PC-3 (cell line): ENCODE results near the gene TEX11.

Experiments
- CTCF ChIP-seq: fragments of 300-600 bp; sonication (generic); conservative IDR thresholded peaks from 2 replicates; pipeline ENCODE4 v1.5.1; 2017; ENCODE audit warnings: antibody characterized with exemption, low read depth, mild to moderate bottlenecking, low read length
- EZH2 ChIP-seq: fragments of 300-600 bp; sonication (generic); IDR thresholded peaks from one replicate; pipeline ENCODE4 v1.6.1; 2017; ENCODE audit warnings: antibody characterized with exemption, mild to moderate bottlenecking, low read length; ENCODE audit not compliant: unreplicated experiment
- EZH2phosphoT487 ChIP-seq: fragments of 300-600 bp; sonication (generic); IDR thresholded peaks from 2 replicates; pipeline ENCODE4 v1.6.1; 2018; ENCODE audit warnings: mild to moderate bottlenecking, antibody characterized with exemption, low read length, borderline replicate concordance

DNA sequence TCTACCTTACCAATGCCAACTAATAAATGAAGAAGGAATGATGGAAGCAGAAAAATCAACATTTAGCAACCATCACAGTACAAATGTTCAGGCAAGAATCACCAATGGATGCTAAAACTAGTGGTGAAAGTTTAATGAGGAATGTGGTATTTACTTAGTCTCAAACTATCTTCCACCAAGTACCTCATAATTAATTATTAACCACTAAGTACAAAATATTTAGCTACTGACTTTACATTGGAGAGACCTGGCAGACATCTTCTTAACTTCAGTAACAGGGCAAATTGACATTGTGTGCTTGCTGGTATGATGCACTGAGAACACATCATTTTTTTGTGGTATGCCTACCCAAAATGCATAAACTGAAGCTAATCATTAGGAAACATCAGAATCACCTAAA is 381.5 kb downstream of the TEX11 start:
- TF ChIP-seq CTCF, result no peak
- TF ChIP-seq EZH2, result no peak
- no peak for TF ChIP-seq EZH2phosphoT487
